Endothelial cell of hepatic sinusoid (primary cell): ENCODE results near the gene RBBP8NL.
"Not testable (repeated sequence)": the region's sequence is repeated elsewhere in the genome, so short reads cannot be mapped to it uniquely, and the experiment has no call there.

ENCODE experiments used
- in situ Hi-C: cut with HindIII; loops from 2 replicates; pipeline ENCODE4 v1.10.0; 2017; ENCODE audit warnings: low sequenced_read_pairs

The RBBP8NL gene

GRCh38 chr20:62446481-62446880, 19.1 kb upstream of the RBBP8NL start:
- in situ Hi-C loops: no loop called here

GRCh38 chr20:62445553-62446340, 18.4 kb upstream of the RBBP8NL start:
- in situ Hi-C loops: no loop called here

GRCh38 chr20:62444286-62444685, 16.9 kb upstream of the RBBP8NL start:
- in situ Hi-C loops: no loop called here

- in situ Hi-C loops: no loop called here
Observed at GRCh38 chr20:62441987-62442539, 14.7 kb upstream of the RBBP8NL start.

- in situ Hi-C loops: no loop called here
Observed at GRCh38 chr20:62439218-62439617, 11.9 kb upstream of the RBBP8NL start.

GRCh38 chr20:62437927-62438326, 10.6 kb upstream of the RBBP8NL start:
- in situ Hi-C loops: no loop called here

- in situ Hi-C loops: no loop called here
Observed at GRCh38 chr20:62437496-62437895, 10.2 kb upstream of the RBBP8NL start.

GRCh38 chr20:62436692-62437091, 9.4 kb upstream of the RBBP8NL start:
- in situ Hi-C loops: no loop called here

- in situ Hi-C loops: loop anchor here (5.0 kb wide), 1 partner anchor 138 kb away; no protein-coding TSS in a partner anchor
Observed at GRCh38 chr20:62433658-62434497, 6.5 kb upstream of the RBBP8NL start.

- in situ Hi-C loops: loop anchor here (5.0 kb wide), 1 partner anchor 141 kb away; no protein-coding TSS in a partner anchor
Observed at GRCh38 chr20:62430866-62431447, 3.6 kb upstream of the RBBP8NL start.

GRCh38 chr20:62430311-62430853, 3.0 kb upstream of the RBBP8NL start:
- in situ Hi-C loops: loop anchor here (5.0 kb wide), 1 partner anchor 142 kb away; no protein-coding TSS in a partner anchor

GRCh38 chr20:62429455-62430310, 2.3 kb upstream of the RBBP8NL start:
- in situ Hi-C loops: loop anchor here (5.0 kb wide), 1 partner anchor 143 kb away; no protein-coding TSS in a partner anchor

GRCh38 chr20:62428396-62429295, 1.3 kb upstream of the RBBP8NL start:
- in situ Hi-C loops: no loop called here

GRCh38 chr20:62428002-62428372, 648 bp upstream of the RBBP8NL start:
- in situ Hi-C loops: no loop called here

GRCh38 chr20:62426699-62427131, 624 bp downstream of the RBBP8NL start:
- in situ Hi-C loops: no loop called here

GRCh38 chr20:62426059-62426348, 1.3 kb downstream of the RBBP8NL start:
- in situ Hi-C loops: not testable (repeated sequence)

GRCh38 chr20:62425281-62426058, 1.9 kb downstream of the RBBP8NL start:
- in situ Hi-C loops: no loop called here
